GM12874 (cell line): ENCODE data around the gene WASF2.

Experiments
- TF ChIP-seq, protein P1 (sequence below): IDR thresholded peaks from 2 replicates; pipeline ENCODE4 v1.5.1; 2011; ENCODE audit warnings: low read depth, mild to moderate bottlenecking, control low read depth, low read length, moderate library complexity; ENCODE audit not compliant: insufficient read depth

Gene WASF2

DNA sequence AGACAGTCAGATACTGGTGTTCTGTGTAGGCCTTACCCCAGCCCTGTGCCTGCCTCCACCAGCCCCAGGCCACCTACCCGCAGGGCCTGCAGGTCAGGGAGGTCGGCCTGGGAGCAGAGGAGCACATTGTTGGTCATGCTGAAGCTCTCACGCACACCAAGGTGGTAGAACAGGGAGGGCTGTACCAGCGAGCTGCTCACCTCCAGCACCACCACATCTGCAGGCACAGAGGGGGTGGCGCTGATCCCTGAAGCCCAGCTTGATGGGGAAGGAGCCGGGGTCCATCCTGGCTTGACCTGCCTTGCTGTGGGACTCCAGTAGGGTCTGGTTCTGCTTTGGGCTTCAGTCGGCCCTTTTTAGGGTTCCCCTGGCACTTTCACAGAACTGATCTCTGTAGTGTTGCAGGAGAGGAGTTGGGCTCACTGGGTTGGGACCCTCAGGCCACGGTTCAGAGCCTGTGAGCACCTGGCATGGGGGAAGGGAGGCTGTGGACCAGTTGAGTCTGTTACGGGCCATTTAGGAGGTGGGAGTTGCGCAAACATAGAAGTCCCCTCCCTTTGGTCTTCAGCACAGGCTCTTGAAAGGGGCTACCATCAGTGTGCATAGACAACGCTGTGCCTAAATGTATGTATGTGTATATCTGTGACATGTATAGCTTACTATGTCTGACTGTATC, 125.1 kb downstream of the WASF2 start:
- TF ChIP-seq, protein P1, sequence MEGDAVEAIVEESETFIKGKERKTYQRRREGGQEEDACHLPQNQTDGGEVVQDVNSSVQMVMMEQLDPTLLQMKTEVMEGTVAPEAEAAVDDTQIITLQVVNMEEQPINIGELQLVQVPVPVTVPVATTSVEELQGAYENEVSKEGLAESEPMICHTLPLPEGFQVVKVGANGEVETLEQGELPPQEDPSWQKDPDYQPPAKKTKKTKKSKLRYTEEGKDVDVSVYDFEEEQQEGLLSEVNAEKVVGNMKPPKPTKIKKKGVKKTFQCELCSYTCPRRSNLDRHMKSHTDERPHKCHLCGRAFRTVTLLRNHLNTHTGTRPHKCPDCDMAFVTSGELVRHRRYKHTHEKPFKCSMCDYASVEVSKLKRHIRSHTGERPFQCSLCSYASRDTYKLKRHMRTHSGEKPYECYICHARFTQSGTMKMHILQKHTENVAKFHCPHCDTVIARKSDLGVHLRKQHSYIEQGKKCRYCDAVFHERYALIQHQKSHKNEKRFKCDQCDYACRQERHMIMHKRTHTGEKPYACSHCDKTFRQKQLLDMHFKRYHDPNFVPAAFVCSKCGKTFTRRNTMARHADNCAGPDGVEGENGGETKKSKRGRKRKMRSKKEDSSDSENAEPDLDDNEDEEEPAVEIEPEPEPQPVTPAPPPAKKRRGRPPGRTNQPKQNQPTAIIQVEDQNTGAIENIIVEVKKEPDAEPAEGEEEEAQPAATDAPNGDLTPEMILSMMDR: no peak

DNA sequence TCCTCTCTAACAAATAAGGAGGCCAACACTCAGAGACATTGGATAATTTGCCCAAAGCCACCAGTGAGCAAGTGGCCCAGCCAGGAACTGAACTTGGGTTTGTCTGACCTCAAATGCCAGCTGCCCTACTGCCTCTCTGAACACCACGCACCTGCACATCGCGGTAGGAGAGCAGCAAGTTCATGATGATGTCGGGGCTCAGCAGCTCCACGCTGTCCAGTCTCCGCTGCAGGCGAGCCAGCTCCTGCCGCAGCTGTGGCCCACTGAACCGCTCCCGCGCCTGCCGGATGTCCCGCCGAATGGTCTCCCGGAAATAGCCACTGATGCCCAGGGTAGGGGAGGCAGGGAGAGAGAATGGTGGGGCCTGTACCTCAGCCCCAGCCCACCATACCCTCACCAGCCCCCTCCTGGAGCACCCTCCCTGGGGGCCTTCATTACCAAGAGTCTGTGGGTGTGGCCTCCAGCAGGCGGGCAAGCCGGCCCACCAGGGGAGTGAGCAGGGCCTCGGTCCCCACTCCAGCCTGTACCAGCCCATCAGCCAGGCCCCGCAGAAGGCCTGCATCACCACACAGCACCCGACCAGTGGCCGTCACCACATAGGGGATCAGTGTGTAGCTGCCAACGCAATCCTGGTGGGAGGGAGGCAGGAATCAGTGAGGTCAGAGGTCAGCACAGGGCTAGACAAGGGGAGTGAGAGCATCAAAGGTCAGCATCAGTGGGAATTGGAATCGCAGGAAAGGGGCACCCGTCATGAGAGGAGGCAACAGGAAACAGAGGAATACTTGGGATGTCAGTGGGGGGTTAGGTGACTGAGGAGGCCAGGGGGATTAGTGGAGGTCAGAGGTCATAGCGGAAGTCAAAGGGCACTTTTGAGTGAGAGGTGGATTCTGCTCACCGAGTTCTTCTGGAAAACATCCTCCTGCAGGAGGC, 125.9 kb downstream of the WASF2 start:
- TF ChIP-seq, protein P1: no peak

DNA sequence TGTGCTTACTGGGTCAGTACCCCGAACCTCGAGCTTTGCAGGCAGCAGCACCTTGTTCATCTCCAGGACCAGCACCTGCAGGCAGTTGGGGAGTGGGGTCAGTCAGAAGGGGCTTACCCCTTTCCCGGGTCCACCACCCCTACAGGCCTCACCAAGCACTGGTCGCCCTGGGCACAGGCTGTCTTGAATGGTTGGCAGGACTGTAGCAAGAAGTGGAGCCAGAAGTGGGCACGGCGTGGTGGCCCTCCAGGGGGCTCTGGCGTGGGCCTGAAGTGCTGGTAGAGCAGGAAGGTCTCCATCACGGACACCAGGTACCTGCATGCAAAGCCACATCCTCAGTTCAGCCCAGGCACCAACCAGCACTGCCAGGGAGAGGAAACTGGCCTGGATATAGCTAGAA, 128.4 kb downstream of the WASF2 start:
- TF ChIP-seq, protein P1: no peak

DNA sequence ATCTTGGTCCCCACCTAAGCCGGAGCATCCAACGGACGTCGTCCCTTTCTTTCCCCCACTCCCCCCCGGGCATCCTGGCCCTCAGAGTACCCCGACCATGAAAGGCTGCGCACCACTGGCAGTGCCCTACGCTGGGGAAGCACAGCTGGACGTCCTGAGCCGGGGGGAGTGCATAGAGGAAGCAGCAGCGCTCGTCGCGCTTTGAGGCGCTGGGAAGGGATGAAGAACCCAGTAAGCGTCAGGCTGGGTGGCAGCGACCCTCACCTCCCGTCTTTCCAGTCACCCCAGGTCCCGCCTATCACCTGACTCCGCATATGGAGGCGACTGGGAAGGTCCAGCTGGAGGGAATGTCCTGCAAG, 128.9 kb downstream of the WASF2 start:
- TF ChIP-seq, protein P1: no peak

DNA sequence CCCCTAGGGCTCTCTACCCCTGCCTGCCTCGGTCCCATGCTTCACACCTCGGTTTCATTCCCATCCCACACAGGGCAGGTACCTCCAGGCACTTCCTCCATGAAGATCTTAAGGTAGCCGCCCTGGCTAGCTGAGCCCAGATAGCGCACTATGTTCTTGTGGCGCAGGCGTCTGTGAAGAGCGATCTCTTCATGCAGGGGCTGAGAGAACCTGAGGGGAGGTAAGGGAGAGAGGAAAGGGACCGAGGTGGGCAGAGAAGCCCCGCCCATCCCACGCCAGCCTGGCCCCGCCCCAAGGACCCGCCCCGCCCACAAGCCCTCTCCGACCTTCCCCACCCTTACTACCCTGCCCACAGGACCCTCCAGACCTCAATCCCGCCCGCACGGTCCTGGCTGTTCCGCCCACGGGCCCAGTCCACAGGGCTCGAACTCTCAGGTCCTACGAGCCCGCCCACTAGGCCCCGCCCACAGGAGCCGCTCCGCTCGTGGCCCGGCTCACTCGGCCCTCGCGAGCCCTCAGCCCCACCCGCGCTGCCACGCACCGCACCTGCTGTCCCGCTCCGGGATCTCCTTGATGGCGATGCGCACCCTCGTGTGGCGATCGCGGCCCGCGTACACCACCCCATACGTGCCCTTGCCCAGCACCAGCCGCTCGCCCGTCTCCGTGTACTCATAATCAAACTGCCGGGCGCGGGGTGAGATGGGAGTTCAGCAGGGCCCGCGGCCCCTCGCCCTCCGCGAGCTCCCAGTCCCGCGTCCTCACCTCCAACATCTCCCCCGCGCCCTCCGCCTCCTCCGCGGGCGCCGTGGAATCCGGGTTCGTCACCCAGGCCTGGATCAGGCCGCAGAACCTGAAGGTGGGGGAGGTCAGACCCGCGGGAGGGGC, 129.6 kb downstream of the WASF2 start:
- TF ChIP-seq, protein P1: no peak

DNA sequence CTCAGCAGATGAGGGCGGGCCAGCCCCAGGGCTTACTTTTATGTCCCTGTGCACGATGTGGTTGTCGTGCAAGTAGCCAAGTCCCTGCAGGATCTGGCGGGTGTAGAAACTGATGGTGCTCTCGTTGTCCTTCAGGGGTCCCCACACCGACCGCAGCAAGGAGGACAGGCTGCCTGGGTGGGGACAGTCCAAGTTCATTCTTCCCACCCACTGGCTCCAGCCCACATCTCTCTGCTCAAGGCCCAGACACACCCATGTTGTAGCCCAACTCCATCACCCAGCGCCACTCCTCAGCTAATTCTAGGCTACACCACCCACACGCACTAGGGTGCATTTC, 130.2 kb downstream of the WASF2 start:
- TF ChIP-seq, protein P1: no peak

DNA sequence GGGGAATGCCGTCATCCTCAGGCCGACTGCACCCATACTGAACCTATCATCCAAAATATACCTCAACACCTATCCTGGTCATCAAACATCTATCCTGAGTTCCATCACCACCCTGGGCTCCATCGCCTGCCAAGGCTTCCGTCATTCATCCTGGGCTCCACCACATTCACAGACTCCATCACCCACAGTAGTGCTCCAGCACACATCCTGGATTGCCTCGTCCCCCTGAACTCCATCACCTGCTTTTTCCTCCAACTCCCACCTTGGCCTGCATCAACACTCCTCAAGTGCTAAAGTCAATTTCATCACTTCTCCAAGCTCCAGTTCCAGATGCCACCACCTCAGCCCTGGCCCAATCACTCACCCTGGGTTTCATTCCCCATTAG, 131.0 kb downstream of the WASF2 start:
- TF ChIP-seq, protein P1: no peak
